NCI-H1436 (cell line): ENCODE results near the gene CDK5RAP2.
"Not testable (repeated sequence)": the region's sequence is repeated elsewhere in the genome, so short reads cannot be mapped to it uniquely, and the experiment has no call there.

Source experiments
- DNase-seq: peaks from one replicate; lab custom pipeline; 2025; lab: John Stamatoyannopoulos, UW

CDK5RAP2 gene

DNA sequence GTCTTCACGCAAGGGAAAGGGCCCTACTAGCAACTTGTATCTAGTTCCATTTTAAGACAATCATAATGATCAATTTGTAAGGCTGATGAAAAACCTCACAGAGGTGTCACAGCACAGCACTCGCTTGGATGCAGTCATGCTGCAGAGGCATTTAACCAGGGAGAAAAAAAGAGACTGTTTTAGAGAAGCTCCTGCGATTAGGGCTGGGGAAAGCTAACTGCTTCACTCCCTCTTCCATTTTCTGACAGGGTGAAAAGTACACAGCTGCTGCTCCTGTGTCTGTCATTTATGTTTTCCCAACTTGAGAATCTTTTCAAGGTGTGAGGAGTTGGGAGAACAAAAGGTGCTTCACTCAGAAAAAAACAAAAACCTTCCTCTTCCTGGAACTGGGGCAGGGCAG is 106.4 kb downstream of the CDK5RAP2 start:
- DNase-seq: no peak

- no peak for DNase-seq
Observed at GRCh38 chr9:120465685-120466407, 114.1 kb downstream of the CDK5RAP2 start.

- DNase-seq: no peak
Observed at GRCh38 chr9:120464887-120465421, 115.0 kb downstream of the CDK5RAP2 start.

- peak; percentile 41 for DNase-seq
Observed at GRCh38 chr9:120464176-120464886, 115.6 kb downstream of the CDK5RAP2 start.

DNA sequence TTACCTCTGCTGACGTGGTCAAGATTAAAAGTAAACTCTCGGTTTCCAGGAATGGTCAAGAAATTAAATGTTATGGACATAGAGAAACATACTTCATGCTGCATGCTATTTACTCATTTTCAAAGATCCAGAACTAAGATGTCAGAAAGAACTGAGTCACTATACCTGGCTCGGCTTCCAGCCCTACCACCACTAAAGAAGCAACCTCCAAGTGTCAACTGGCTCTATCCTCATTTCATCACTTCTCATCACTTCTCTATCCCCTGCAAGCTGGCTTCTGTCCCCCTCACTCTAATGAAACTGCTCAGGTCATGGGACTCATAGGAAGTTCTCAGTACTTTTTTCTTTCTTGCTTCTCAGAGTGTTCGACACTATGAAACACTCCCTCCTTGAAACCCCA is 116.2 kb downstream of the CDK5RAP2 start:
- no peak for DNase-seq

DNA sequence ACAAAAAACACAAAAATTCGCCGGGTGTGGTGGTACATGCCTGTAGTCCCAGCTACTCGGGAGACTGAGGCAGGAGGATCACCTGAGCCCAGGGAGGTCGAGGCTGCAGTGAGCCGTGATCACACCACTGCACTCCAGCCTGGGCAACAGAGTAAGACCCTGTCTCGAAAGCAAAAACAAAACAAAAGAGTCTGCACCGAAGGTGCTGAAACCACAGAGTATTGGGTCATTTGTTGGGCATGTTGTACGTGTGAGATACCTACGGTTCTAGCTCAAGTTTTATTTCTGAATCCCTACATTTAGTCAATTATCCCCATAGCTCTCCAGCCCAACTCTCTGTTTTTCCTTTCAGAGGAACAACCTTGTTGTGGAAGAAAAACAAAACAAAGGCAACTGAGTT is 118.3 kb downstream of the CDK5RAP2 start:
- not testable (repeated sequence) for DNase-seq

DNA sequence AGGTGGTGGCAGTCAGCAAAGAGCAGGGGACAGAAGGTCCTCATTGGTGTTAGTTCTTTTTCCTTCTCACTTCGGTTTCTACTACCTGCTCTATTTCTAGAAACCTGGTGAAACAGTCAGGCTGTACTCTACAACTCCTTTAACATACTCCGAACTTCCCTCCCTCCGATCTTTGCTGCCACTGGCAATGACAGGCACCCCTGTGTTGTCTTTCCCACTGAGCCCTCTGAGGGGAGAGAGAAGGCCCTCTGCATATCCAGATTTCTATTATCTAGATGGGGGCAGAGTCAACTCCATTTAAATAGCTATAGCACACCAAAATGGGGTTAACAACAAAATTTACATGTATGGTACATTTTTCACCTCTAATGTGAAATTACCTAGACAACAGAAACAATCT is 123.7 kb downstream of the CDK5RAP2 start:
- DNase-seq: no peak

DNA sequence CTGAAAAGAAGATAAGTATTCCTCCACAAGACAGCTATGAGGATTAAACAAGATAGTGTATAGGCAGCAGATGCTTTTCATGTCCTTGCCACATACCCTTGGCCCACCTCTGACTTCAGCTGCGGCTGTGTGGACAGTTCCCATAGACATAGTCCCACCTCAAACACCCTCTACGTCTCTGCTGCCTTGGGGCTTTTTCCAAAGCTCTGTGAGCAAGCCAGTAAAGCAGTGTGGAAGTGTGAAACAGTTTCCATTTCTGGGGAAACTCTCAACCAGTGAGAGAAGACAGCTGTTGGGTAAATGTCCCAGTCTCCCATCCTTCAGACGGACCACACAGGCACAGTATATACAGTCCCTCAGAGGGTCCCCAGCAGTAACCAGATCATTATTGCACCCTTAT is 125.5 kb downstream of the CDK5RAP2 start:
- no peak for DNase-seq

GRCh38 chr9:120453792-120454191 is 126.2 kb downstream of the CDK5RAP2 start:
- DNase-seq: no peak

- DNase-seq: no peak
Observed at GRCh38 chr9:120452631-120453030, 127.3 kb downstream of the CDK5RAP2 start.

DNA sequence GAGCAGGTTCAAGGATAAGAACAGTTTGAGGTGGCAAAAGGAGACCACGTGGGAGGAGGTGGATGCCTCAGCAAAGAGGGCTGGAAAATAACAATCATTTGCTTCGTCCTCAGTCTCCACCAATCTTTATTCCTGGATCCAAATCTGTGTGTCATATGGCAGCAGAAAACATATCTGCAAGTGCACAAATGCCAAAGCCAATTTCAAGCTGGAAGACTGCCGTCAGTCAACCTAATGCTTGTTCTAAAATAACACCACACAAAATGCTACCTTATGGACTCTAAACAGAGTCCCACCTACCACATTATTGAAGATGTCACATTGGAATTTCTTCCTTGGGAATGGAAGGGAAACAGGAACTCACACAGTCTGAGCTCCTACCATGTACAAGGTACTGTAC is 129.1 kb downstream of the CDK5RAP2 start:
- DNase-seq: no peak

DNA sequence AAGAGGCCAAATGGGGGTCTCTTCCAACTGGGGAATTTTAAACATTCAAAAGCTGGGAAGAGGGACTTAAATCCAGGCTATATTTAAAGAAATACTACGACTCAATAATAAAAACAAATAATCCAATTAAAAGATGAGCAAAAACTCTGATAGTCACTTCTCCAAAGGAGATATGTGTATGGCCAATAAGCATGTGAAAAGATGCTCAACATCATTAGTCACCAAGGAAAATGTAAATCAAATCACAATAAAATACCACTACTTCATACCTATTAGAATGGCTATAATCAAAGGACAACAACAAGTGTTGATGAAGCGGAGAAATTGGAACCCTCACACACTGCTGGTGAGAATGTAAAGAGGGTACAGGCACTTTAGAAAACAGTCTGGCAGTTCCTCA is 130.4 kb downstream of the CDK5RAP2 start:
- no peak for DNase-seq

GRCh38 chr9:120447959-120448500 is 131.9 kb downstream of the CDK5RAP2 start:
- DNase-seq: no peak

DNA sequence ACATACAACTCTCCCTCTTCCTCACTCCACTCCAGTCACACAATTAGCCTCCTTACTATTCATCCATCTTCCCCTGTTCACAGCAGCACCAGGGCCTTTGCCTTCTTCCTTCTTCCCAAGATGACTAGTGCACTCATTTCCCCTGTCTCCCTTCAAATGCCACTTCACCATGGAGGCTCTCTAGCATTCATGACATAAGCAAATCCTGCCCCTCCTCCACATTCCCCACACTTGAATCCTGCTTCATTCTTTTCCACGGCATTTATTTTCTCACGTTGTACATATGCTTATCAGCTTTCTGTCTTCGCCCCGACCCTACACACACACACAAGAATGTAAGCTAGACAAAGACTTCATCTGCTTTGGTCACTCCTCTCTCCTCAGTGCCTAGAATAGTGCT is 133.3 kb downstream of the CDK5RAP2 start:
- no peak for DNase-seq

- no peak for DNase-seq
Observed at GRCh38 chr9:120443976-120444375, 136.0 kb downstream of the CDK5RAP2 start.

DNA sequence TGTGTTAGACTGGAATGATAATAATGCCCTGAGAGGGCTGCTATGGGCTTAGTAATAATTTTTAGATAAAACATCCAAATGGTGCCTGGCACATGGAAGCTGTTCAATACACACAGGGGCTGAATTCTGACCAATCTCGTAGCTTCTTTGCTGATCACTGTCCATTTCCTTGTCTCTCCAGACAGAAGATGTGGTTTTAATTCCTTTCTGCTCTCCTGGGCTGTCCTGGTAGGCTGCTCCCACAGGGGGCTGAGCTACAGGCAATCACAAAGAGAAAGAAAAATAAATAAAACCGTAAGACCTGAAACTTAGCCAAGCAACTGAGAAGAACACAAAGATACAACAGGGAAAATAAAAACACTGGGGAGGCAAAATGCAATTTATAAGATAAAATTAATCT is 136.5 kb downstream of the CDK5RAP2 start:
- no peak for DNase-seq

- DNase-seq: no peak
Observed at GRCh38 chr9:120442308-120442995, 137.5 kb downstream of the CDK5RAP2 start.

DNA sequence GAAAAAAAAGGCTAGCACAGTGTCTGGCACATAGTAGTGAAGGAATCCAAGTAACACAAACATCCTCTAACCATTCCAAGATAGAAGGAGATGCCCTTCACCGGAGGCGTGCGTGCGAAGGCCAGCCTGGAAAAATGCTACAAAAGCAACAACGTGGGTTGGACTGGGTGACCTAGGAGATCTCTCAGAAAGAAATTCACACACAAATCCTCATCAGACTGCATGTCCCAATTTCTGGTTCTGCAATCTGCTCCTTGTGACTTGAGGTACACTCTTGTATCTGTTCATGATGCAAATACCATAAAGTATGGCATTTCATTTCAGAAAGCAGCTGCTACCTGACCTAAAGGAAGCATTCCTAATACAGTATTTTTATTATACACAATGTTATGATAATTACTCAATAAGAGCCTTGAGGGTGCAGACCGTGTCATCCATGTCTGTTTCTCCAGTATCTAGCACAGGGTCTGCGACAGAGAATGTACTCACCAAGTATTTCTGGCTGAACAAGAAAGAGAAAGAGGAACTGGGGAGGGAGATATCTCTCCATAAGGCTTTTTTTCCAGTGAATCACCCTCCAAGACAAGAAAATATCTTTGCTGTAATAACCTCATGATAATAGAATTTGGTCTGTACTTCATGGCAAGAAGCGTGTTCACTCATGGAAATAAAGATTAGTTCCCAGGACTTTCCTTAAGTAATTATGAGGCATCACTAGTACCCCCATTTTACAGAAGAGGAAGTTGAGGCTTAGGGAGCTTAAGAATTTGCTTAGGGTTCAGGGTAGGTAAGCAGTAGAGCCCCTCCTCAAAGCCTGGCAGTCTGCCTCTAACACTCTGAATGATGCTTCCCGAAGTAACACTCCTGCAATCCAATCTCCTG is 138.3 kb downstream of the CDK5RAP2 start:
- no peak for DNase-seq

- no peak for DNase-seq
Observed at GRCh38 chr9:120440791-120441190, 139.2 kb downstream of the CDK5RAP2 start.

GRCh38 chr9:120439926-120440325 is 140.0 kb downstream of the CDK5RAP2 start:
- DNase-seq: no peak

GRCh38 chr9:120438836-120439546 is 141.0 kb downstream of the CDK5RAP2 start:
- peak; percentile 19 for DNase-seq
